NCI-H1694 (cell line): ENCODE results near the gene CDK7.
"Not testable (repeated sequence)": the region's sequence is repeated elsewhere in the genome, so short reads cannot be mapped to it uniquely, and the experiment has no call there.

Experiments
- DNase-seq: peaks from one replicate; lab custom pipeline; 2025; lab: John Stamatoyannopoulos, UW

Gene CDK7

DNA sequence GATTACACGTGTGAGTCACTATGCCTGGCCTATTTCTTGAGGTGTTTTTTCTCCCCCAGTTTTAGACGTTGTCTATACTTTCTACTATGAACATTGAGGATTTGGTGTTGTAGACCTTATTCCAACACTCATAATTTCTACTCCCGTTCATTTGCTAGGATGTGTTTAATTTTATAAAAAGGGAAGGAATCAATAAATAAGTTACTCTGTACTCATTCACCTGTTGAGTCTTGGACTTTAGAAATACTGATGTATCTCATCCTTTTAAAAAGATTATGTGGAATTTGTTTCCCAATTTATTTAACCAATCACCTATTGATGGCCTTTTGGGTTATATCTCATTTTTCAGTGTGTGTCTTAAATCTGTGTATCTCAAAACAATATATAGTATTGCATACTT, 3.2 kb downstream of the CDK7 start:
- no peak for DNase-seq

DNA sequence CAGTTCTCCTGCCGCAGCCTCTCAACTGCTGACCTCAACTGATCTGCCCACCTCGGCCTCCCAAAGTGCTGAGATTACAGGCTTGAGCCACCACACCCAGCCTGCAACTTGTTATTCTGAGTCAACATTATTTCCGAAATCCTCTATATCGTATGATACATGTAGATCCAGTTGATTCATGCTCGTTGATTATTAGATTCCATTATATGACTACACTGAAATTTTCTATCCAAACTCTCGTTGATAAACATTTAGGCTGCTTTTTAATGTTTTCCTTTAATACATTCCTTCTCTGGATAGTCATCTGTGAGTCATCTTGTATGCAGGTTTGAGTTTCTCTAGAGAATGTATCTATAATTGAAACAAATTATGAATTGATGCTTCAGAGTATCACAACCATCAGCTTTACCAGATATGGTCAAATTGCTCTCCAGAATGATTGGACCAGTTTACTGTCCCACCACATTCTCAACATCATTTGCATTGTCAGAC, 4.1 kb downstream of the CDK7 start:
- DNase-seq, result no peak

DNA sequence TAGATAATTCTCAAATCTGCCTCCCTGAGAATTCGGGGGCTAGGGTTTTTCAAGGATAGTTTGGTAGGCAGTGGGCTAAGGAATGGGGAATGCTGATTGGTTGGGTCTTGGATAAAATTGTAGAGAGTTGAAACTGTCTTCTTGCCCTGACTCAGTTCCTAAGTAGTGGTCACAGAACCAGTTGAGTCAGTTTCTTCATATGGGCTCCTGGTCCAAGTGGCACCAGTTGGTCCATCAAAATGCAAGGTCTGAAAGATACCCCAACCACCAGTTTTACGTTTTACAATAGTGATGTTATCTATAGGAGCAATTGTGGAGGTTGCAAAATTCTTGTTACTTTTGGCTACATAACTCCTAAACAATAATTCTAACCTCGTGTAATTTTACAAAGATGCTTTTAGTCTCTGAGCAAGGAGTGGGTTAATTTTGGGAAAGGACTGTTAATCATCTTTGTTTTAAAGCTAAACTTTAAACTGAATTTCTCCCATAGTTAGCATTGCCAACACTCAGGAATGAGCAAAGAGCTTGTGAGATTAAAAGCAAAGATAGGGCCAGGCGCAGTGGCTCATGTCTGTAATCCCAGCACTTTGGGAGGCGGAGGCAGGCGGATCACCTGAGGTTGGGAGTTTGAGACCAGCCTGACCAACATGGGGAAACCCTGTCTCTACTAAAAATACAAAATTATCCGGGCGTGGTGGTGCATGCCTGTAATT, 7.7 kb downstream of the CDK7 start:
- DNase-seq, result no peak

DNA sequence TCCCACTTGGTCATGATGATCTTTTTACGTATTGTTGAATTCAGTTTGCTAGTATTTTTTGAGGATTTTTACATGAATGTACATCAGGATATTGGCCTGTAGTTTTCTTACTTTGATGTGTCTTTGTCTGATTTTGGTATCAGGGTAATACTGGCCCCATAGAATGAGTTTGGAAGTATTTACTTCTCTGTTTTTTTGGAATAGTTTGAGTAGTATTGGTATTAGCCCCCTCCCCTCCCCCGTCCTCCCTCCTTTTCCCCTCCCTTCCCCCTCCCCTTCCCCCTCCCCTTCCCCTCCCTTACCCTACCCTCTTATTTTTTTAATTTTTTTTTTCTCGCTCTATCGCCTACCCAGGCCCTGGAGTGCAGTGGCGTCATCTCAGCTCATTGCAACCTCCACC, 10.3 kb downstream of the CDK7 start:
- DNase-seq, result no peak

DNA sequence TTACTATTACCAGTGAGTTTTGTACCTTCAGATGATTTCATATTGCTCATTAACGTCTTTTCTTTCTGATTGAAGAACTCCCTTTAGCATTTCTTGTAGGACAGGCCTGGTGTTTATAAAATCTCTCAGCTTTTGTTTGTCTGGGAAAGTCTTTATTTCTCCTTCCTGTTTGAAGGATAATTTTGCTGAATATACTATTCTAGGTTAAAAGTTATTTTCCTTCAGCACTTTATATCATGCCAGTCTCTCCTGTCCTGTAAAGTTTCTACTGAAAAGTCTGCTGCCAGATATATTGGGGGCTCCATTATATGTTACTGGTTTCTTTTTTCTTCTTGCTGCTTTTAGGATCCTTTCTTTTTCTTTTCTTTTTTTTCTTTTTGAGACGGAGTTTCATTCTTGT, 13.3 kb downstream of the CDK7 start:
- no peak for DNase-seq

DNA sequence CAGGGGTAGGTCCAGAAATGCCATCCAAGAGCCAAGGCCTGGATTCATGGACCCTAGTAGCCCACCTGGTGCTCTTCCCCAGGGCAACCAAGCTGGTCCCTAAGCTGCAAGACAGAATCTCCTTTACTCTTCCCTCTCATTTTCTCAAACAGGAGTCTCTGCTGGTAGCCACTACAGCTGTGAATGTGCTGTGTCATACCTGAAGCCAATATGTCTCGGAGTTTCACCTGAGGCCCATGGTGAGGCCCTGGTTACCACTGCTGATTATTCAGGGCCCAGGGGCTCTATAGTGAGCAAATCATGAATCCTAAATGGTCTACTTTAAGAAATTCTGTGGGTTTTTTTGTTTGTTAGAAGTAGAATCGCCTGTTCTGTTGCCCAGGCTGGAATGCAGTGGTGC, 15.9 kb downstream of the CDK7 start:
- no peak for DNase-seq

DNA sequence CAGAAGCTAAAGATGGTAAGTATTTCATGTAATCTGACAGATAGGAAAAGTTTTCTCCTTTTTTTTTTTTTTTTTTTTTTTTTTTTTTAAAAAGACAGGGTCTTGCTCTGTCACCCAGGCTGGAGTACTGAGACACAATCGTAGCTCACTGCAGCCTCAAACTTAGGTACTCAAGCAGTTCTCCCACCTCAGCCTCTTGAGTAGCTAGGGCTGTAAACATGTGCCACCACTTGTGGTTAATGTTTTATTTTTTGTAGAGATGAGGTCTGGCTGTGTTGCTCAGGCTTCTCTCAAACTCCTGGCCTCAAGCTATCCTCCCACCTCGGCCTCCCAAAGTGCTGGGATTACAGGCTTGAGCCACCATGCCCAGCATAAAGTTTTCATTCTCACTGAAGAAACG, 17.8 kb downstream of the CDK7 start:
- no peak for DNase-seq

DNA sequence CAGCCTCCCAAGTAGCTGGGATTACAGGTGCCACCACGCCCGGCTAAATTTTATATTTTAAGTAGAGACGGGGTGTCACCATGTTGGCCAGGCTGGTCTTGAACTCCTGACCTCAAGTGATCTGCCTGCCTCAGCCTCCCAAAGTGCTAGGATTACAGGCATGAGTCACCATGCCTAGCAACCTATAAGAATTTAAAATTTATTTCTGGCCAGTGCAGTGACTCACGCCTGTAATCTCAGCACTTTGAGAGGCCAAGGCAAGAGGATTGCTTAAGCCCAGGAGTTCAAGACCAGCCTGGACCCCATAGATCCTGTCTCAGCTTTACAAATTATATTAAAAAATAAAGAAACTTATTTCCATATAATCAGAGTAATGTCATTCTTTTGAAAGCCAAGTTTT, 21.3 kb downstream of the CDK7 start:
- not testable (repeated sequence) for DNase-seq

DNA sequence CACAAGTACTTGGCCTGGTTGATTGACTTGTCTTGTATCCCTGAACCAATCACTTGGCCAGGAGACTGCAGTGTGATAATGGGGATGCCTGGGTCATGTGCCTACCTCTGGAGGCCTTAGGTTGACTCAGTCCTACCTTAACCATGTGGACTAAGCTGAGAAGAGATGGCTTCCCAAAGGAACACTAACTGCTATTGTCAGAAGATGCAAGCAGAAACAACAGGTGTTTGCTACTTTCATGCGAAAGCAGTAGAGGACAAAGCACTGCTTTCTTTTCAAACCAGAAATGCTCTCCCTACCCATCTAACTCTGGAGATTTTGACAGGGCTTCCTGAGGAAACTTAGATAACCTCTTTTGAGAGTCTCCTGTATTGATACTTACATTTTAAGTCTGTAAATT, 22.9 kb downstream of the CDK7 start:
- DNase-seq, result no peak

DNA sequence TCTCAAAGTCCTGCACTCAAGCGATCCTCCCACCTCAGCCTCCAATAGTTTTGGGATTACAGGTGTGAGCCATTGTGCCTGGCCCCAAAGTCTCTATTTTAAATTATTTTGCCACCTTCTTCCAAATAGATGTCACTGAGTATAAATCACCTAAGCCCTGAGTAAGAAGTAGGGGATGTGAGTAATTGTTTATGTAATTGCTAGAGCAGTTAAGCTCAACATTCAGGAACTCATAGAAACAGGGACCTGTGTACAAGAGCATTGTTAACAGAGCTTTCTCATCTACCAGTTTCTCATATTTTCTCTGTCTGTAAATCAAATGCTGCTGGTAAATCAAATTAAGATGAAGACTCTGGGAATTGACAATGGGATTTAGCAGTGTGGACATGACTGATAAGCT, 26.3 kb downstream of the CDK7 start:
- DNase-seq, result no peak

DNA sequence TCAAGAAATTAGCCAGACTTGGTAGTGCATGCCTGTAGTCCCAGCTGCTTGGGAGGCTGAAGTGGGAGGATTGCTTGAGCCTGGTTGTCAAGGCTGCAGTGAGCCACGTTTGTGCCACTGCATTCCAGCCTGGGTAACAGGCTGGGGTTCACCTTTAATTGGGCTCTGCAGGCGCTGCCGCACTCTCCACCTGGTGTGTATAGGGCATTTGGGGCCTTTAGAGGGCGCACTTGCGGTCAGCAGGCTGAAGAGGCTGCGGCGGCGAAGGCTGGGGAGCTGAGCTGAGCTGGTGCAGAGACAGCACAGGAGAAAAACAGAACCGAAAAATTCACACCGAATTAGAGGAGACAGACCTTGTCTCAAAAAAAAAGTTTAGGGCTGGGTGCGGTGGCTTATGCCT, 31.2 kb downstream of the CDK7 start:
- DNase-seq, result no peak

DNA sequence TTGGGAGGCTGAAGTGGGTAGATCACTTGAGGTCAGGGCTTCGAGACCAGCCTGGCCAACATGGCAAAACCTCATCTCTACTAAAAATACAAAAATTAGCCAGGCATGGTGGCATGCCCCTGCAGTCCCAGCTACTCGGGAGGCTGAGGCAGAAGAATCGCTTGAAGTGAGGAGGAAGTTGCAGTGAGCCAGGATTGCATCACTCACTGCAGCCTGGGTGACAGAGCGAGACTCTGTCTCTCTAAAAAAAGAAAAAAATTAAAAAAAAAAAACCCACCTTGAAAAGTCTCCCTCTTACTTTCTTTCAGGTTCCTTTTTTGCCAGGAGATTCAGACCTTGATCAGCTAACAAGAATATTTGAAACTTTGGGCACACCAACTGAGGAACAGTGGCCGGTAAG, 34.2 kb downstream of the CDK7 start:
- no peak for DNase-seq

DNA sequence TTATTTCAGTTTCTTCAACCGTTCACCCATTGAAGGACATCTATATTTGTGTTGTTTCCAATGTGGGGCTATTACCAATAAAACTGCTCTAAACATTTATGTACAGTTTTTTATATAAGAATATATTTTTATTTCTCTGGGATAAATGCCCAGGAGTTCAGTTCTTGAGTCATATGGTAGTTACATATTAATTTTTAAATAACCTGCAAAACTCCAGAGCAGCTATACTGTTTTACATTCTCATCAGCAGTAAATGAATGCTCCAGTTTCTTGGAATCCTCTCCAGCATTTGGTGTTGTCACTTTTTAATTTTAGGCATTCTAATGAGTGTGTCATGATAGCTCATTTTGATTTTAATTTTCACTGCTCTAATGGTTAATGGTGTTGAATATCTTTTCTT, 36.2 kb downstream of the CDK7 start:
- no peak for DNase-seq

DNA sequence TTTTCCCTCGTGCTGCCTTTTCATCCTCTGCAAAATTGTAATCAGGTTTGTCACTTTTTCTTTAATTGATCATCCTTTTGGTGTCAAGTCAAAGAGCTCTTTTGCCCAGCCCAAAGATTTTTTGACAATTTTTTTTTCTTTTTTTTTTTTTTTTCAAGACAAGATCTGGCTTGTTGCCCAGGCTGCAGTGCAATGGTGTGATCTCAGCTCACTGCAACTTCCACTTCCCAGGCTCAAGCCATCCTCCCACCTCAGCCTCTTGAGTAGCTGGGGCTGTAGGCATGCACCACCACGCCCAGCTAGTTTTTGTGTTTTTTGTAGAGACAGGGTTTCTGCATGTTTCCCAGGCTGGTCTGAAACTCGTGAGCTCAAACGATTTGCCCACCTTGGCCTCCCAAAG, 36.7 kb downstream of the CDK7 start:
- DNase-seq, result no peak

DNA sequence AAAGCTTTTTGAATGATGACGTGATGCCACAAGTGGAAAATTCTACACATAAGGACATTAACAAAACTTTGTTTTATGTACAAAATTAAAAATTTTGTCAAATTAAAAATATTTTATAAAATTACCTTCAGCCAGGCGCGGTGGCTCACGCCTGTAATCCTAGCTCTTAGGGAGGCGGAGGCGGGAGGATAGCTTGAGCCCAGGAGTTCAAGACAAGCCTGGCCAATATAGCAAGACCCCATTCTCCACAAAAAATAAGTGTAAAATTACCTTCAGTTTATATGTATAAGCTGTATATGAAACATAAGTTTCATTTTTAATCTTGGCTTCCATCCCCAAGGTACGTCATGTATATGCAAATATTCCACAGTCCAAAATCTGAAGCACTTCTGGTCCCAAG, 40.9 kb downstream of the CDK7 start:
- DNase-seq, result no peak

DNA sequence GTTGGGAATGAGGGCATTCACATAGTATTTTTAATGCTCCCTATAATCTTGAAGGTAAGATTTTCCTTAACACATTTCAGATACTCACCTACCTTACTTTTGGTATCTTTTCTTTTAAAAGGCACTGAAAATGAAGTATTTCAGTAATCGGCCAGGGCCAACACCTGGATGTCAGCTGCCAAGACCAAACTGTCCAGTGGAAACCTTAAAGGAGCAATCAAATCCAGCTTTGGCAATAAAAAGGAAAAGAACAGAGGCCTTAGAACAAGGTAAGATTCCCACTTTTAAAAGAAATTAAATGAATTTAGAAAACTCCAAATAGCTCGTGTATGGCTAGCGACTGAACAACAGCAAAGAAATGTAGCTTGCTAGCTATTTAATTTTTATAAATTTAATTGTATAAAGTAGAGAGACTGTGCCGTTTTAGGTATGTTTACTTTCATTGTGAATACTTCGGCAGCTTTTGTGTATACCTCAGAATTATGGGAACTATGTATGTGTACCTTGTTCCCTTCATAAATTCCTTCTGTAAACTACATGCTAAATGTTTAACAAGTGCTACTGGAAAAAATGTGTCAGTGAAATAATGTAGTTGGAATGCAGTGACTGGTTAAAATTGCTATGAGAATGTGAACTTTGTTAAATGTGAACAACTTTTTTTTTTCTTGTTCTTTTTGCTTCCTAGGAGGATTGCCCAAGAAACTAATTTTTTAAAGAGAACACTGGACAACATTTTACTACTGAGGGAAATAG, 41.9 kb downstream of the CDK7 start:
- DNase-seq, result no peak

DNA sequence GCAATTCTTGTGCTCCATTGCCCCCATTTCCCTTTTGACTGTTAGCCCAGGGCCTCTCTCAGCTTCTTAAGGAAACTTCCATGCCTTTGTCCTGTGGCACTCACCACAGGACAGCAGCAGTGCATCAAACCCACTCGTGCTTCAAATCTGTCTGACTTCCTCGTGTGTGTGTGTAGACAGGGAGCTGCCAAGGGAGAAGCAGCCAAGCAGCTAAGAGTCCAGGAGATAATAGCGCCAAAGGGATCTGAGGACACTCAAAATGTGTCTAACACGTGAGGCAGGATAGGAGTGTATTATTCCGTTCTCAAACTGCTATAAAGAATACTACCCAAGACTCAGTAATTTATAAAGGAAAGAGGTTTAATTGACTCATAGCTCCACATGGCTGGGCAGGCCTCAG, 44.8 kb downstream of the CDK7 start:
- no peak for DNase-seq

DNA sequence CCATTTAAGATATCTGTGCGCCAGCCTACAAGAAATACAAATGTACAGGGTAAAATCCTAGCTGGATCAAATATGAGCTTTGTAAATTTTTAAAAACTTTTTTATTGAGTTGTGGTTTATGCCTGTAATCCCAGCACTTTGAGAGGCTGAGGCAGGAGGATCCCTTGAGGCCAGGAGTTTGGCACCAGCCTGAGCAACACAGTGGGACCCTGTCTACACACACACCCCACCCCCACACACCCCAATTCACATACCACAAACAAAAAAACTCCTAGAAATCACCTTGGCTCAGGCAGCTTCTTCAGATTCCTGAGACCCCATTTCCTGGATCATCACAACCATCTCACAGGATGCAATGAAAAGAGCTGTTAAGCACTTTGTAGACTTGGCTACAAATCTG, 46.4 kb downstream of the CDK7 start:
- DNase-seq, result no peak

DNA sequence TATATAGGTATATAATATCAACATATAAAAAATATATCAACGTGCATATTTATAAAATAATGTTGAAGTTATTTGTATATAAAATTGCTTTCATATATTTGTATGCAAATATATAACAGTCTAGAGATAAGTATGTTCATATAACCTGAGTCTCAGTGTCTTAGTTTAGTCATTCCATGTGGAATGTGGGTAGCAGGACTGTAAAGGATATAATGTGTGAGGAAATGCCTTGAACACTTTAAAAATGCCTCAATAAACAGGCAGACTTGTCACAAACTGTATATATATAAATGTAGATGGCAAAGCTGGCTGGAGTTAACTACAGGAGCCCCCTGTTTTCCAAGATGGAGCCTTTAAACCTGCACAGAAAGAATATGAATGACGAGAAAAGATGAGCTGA, 49.5 kb downstream of the CDK7 start:
- DNase-seq, result no peak

DNA sequence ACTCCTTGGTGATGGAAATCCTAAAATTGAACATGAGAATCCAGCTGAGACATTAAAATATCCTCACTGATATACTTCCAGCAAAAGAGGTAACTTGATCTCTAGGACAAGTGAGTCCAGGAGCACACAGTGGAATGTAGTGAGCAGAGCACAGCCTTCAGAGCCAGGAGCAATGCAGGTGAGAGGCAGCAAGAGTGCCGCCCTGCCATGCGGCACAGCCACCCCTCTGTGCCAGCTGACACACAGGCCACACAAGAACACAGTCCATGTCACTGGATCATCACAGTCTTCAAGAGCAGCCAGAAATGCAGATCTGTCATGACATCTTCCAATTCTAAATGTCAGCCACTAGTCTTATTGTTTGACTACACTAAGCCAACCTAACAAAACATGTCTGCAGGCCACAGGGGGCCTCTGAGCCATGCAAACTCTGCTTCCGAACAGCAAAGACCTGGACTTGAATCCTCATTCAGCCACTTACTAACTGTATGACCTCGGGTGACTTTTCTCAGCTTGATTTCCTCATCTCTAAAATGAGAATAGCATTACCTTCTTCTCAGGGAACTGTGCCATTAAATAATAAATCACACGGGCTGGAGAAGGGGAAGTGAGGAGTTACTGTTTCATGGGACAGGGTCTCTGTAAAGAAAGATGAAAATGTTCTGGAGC, 50.9 kb downstream of the CDK7 start:
- no peak for DNase-seq

DNA sequence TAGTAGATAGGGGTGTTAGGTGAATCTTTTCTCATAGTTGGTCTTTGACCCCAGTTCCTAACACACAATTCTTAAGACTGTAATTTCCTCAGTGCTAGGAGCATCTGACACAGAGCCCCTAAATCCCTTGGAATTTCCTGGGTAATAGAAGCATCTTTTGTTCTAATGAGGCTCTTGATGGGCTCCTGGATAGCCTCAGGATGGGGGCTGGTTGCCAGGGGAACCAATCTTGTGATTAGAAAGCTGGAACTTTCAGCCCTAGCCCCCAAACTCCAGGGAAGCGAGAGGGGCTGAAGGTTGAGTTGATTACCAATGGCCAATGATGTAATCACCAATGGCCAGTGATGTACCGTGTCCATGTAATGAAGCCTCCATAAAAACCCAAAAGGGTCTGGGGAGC, 53.4 kb downstream of the CDK7 start:
- no peak for DNase-seq

DNA sequence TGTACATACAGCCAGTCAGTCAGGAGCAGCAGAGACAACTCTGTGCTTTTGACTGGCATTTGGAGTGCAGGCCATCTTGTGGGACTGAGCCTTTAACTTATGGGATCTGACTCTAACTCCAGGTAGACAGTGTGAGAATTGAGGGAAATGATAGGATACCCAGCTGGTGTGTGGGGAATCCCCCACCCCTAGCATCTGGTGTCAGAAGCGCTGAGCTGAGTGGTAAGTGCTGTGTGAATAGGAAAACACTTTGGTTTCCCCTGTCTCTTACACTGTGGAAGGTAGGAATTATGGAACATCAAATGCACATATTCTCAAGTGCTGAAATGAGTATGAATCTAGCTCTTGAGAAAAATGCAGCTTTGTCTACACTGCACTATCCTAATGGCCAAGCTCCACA, 54.0 kb downstream of the CDK7 start:
- no peak for DNase-seq

DNA sequence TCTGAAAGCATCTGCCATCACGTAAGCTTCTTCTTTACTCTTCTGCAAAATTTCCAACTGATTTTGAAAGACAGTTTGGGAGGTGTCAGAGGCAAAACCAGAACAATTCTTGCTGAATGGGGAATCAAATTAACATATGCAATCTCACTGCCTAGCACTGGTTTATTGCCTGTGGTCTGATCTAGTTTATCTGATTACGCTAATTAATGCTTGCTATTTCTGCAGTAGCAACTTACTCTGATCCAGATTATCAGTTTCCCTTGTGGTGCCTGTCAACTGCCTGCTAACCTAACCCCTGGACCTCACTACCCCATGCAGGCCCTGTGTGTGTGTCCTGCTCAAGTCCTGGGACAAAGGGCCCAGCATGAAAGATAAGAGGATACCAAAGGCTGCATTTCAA, 57.6 kb downstream of the CDK7 start:
- no peak for DNase-seq
